B cell (primary cell): ENCODE results near the gene MTHFD1. TPM values are rescaled to one million over a fixed set of nuclear protein-coding genes. Genes with fewer than 3 reads are reported as not detected.

ENCODE experiments used
- ATAC-seq: fragments of 200-7000 bp; cut with Tn5 transposase; one replicate; pipeline ENCODE4 v1.10.0; 2021; ENCODE audit warnings: low read depth, mild to moderate bottlenecking, moderate number of reproducible peaks, moderate library complexity
- CTCF ChIA-PET: fragments of 350-600 bp; sonication (Branson Sonifier 250); formaldehyde crosslinking; loops from one replicate; lab custom pipeline; 2021; ENCODE audit warnings: antibody characterized with exemption, inconsistent platforms; lab: Charles Lee
- POLR2A ChIA-PET: fragments of 350-600 bp; sonication (Branson Sonifier 250); formaldehyde crosslinking; loops from one replicate; lab custom pipeline; 2021; ENCODE audit warnings: antibody characterized with exemption; lab: Charles Lee
- DNase-seq: peaks from one replicate; pipeline ENCODE4 v3.0.0; 2013
- H2AFZ ChIP-seq: 2 replicates; pipeline ENCODE4 v1.6.1; 2012; ENCODE audit warnings: mild to moderate bottlenecking, low read depth, low read length; ENCODE audit not compliant: insufficient read depth, poor library complexity, severe bottlenecking
- H3K27ac ChIP-seq, 2 donors: 1 replicate in 1 of 2; 2 replicates in 1 of 2; pipeline ENCODE4 v1.5.1; 2012 to 2013; ENCODE audit warnings: low read length in 2 of 2, mild to moderate bottlenecking in 2 of 2, moderate library complexity in 1 of 2
- H3K27me3 ChIP-seq, 4 experiments: fragments of 200-600 bp in 1 of 4; sonication (generic) in 1 of 4; replicated peaks in 1 of 4; 1 replicate in 2 of 4; 2 replicates in 2 of 4; pipeline versions ENCODE4 v1.6.1 to v1.7.0; 2013 to 2016; ENCODE audit warnings: low read length in 3 of 4, mild to moderate bottlenecking in 2 of 4, mixed read lengths in 1 of 4, moderate library complexity in 1 of 4; ENCODE audit not compliant: insufficient read depth in 4 of 4, control insufficient read depth in 3 of 4; ENCODE audit errors: control extremely low read depth in 1 of 4
- H3K36me3 ChIP-seq, 2 experiments: replicated peaks in 1 of 2; 1 replicate in 1 of 2; 2 replicates in 1 of 2; pipeline versions ENCODE4 v1.6.1 to v1.7.1; 2013; ENCODE audit warnings: low read length in 1 of 2; ENCODE audit not compliant: insufficient read depth in 2 of 2, control insufficient read depth in 1 of 2; ENCODE audit errors: control extremely low read depth in 1 of 2, extremely low read depth in 1 of 2
- H3K4me1 ChIP-seq, 2 donors: fragments of 200-600 bp in 1 of 2; sonication (generic) in 1 of 2; 1 replicate in 1 of 2; 2 replicates in 1 of 2; pipeline versions ENCODE4 v1.5.1 to v1.6.1; 2013 to 2017; ENCODE audit warnings: low read length in 2 of 2; ENCODE audit not compliant: control insufficient read depth in 2 of 2, insufficient read depth in 2 of 2
- H3K4me2 ChIP-seq: replicated peaks from 2 replicates; pipeline ENCODE3; 2012; ENCODE audit warnings: mild to moderate bottlenecking, low read depth, low read length; ENCODE audit not compliant: poor library complexity, severe bottlenecking
- H3K4me3 ChIP-seq, 5 experiments: fragments of 200-600 bp in 1 of 5; sonication (generic) in 1 of 5; 1 replicate in 3 of 5; 2 replicates in 2 of 5; pipeline versions ENCODE4 v1.5.1 to v1.7.0; 2011 to 2016; ENCODE audit warnings: low read length in 4 of 5, mild to moderate bottlenecking in 4 of 5, low read depth in 2 of 5, control low read depth in 1 of 5, moderate library complexity in 1 of 5; ENCODE audit not compliant: insufficient read depth in 1 of 5; ENCODE audit errors: control extremely low read depth in 1 of 5, extremely low read depth in 1 of 5
- H3K79me2 ChIP-seq: fragments of 200-600 bp; sonication (generic); one replicate; pipeline ENCODE4 v1.6.0; 2016; ENCODE audit warnings: low read length; ENCODE audit not compliant: control insufficient read depth, insufficient read depth
- H3K9ac ChIP-seq: fragments of 200-600 bp; sonication (generic); 2 replicates; pipeline ENCODE4 v1.6.1; 2017; ENCODE audit warnings: mild to moderate bottlenecking, low read length, moderate library complexity
- H3K9me3 ChIP-seq, 3 donors: one replicate each; pipeline versions ENCODE4 v1.6.1 to v1.7.1; 2013; ENCODE audit warnings: low read length in 2 of 3; ENCODE audit not compliant: control insufficient read depth in 2 of 3, insufficient read depth in 1 of 3; ENCODE audit errors: control extremely low read depth in 1 of 3
- H4K20me1 ChIP-seq: 2 replicates; pipeline ENCODE4 v1.6.0; 2012; ENCODE audit warnings: mild to moderate bottlenecking, low read length; ENCODE audit not compliant: insufficient read depth, control insufficient read depth, poor library complexity, severe bottlenecking
- H3K27ac Mint-ChIP-seq: one replicate; pipeline ENCODE4 v1.8.0; 2021; ENCODE audit warnings: mixed read lengths
- H3K27me3 Mint-ChIP-seq: one replicate; pipeline ENCODE4 v1.8.0; 2021; ENCODE audit warnings: mixed read lengths
- H3K4me1 Mint-ChIP-seq: one replicate; pipeline ENCODE4 v1.8.0; 2021; ENCODE audit warnings: mixed read lengths
- H3K4me3 Mint-ChIP-seq: one replicate; pipeline ENCODE4 v1.8.0; 2021; ENCODE audit warnings: mixed read lengths
- H3K9me3 Mint-ChIP-seq: one replicate; pipeline ENCODE4 v1.8.0; 2022; ENCODE audit warnings: mixed read lengths; ENCODE audit not compliant: insufficient read depth
- EZH2 ChIP-seq: IDR thresholded peaks from 2 replicates; pipeline ENCODE4 v1.6.1; 2012; ENCODE audit warnings: borderline replicate concordance, low read depth, mild to moderate bottlenecking, moderate library complexity, low read length; ENCODE audit not compliant: insufficient read depth, poor library complexity, severe bottlenecking
- whole genome bisulfite sequencing: methylation state at CpG from one replicate; pipeline ENCODE4 v1.1.5; 2013; ENCODE audit warnings: missing lambda C conversion rate; ENCODE audit not compliant: insufficient coverage; 5-methylcytosine and 5-hydroxymethylcytosine counted together
- intact Hi-C: fragments of 100-400 bp; cut with micrococcal nuclease; formaldehyde crosslinking; loops from one replicate; pipeline ENCODE4 v1.10.0; 2022
- polyA plus RNA-seq: library from polyadenylated mRNA; depleted of rRNA; stranded (reverse); fragments of >200 nt; gene quantifications from 2 replicates; pipeline ENCODE4 v1.2.3, GENCODE V29; 2012
- total RNA-seq, 2 donors: library from RNA; stranded (reverse); fragments of 120-200 nt in 1 of 2; gene quantifications; 1 replicate in 1 of 2; 2 replicates in 1 of 2; pipeline versions ENCODE4 v1.2.3 to v1.2.4, GENCODE V29; 2013 to 2022
- TF ChIP-seq, protein P1 (sequence below): fragments of 200-600 bp; IDR thresholded peaks from one replicate; pipeline ENCODE4 v1.8.0; 2022; ENCODE audit warnings: antibody characterized with exemption, mild to moderate bottlenecking

Gene MTHFD1
- total and polyA plus RNA-seq, 2 donors (not counting 1 experiment from before 2014, with no cell fraction given) = 32.3 to 51.3 TPM

DNA sequence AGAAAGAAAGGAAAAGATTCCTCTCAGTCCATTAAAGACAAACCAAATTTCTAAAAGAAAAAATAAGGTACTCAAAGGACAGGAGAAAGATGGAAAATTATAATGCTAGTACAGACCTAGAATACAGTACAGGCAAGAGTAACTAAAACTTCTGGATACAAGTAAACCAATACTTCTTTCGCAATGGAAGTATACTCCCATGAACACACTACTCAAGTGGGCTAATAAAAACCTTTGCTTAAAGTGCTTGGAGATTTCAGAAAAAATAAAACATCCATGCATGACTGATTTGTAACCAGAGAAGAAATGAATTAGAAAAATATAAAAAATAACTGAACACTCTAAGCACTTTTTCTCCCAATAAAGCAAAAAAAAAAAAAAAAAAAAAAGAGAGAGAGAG, 111.9 kb downstream of the MTHFD1 start:
- peak overlapping the region; percentile 75 for H3K27ac Mint-ChIP-seq
- TF ChIP-seq, protein P1, sequence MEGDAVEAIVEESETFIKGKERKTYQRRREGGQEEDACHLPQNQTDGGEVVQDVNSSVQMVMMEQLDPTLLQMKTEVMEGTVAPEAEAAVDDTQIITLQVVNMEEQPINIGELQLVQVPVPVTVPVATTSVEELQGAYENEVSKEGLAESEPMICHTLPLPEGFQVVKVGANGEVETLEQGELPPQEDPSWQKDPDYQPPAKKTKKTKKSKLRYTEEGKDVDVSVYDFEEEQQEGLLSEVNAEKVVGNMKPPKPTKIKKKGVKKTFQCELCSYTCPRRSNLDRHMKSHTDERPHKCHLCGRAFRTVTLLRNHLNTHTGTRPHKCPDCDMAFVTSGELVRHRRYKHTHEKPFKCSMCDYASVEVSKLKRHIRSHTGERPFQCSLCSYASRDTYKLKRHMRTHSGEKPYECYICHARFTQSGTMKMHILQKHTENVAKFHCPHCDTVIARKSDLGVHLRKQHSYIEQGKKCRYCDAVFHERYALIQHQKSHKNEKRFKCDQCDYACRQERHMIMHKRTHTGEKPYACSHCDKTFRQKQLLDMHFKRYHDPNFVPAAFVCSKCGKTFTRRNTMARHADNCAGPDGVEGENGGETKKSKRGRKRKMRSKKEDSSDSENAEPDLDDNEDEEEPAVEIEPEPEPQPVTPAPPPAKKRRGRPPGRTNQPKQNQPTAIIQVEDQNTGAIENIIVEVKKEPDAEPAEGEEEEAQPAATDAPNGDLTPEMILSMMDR = no peak
- no peak for TF ChIP-seq EZH2
- Histone ChIP-seq H3K9ac (no peak overlapping the region), H3K4me1 (peaks cover 33 to 34% of the 10 kb centered on the region in 2 donors), H3K36me3 (peaks cover 0 to 13% of the 10 kb centered on the region in 2 experiments), H2AFZ (no peak overlapping the region), H3K9me3 (no peaks in the 10 kb centered on the region), H4K20me1 (peaks cover 6% of the 10 kb centered on the region), H3K27ac (peak overlapping the region; percentile 5 to 99), H3K4me2 (no peak overlapping the region), H3K79me2 (peaks cover 79% of the 10 kb centered on the region), H3K27me3 (no peaks in the 10 kb centered on the region), H3K4me3 (no peak overlapping the region)
- POLR2A ChIA-PET = interaction anchor here (0.5 kb wide), 1 partner anchor 112 kb away, joined by 3 read pairs; the partner anchor contains the start of gene MTHFD1
- DNase-seq (no peak), ATAC-seq (no peak)
- no peaks in the 10 kb centered on the region for H3K27me3 Mint-ChIP-seq
- CTCF ChIA-PET = no interaction called here
- WGBS = no CpG with 5 or more reads among the region's 1 CpG
- intact Hi-C loops = loop anchor here (5.0 kb wide), 5 partner anchors 53 to 912 kb away; partner anchors contain the start of genes FUT8 and SYNE2
- H3K4me1 Mint-ChIP-seq = peaks cover 41% of the 10 kb centered on the region
- H3K9me3 Mint-ChIP-seq = no peaks in the 10 kb centered on the region
- peak overlapping the region; percentile 49 for H3K4me3 Mint-ChIP-seq

DNA sequence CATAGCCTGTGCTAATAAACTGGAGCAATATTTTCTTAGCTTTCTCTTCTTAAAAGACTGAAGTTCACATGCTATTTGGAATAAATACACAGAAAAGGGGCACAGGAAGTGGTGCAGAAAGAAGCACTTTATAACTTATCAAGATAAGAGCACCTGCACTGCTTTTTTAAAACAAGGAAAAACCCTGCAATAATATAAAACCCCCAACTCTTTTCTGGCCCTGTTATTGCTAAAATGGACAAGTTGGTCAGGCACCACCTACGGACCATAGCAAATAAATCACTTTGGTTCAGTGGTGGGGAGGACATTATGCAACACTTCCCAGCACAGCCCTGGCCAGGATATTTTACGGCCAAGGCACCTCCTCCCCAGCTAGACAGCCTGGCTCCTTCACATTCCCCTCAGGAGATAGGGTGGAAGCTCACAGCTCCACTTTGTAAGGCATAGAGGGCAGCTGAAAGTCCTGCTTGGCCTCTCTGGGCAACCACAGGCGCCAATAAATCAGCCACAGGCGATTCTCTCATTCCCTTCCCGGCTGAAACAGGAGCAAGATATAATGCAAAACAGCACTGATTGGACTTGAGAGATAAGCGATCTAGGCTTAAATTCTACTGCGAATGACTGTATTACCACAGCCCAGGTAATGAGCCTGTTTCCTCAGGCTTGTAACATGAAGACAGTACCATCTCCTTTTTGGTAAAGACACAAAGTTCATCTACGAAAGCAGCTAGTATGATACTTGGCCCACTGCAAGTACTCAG, 113.4 kb downstream of the MTHFD1 start:
- Histone ChIP-seq H3K9ac (peak overlapping the region; percentile 95), H4K20me1 (peaks cover 18% of the 10 kb centered on the region), H3K27ac (peak overlapping the region; percentile 99 to 100), H3K4me2 (peak overlapping the region; percentile 86), H3K27me3 (no peaks in the 10 kb centered on the region), H2AFZ (peak overlapping the region; percentile 25), H3K4me1 (peaks cover 44 to 45% of the 10 kb centered on the region in 2 donors), H3K79me2 (peaks cover 80% of the 10 kb centered on the region), H3K36me3 (peaks cover 0 to 6% of the 10 kb centered on the region in 2 experiments), H3K9me3 (no peaks in the 10 kb centered on the region), H3K4me3 (peak overlapping the region; percentile 12 to 98 (median 95))
- TF ChIP-seq, protein P1 = no peak
- TF ChIP-seq EZH2 = no peak
- intact Hi-C loops = loop anchor here (2.0 to 5.0 kb wide), 7 partner anchors 33 to 911 kb away; partner anchors contain the start of genes FUT8 and SYNE2
- DNase-seq (peak; percentile 21), ATAC-seq (no peak)
- Mint-ChIP-seq H3K4me1 (peaks cover 52% of the 10 kb centered on the region), H3K27ac (peak overlapping the region; percentile 100), H3K27me3 (no peaks in the 10 kb centered on the region), H3K9me3 (no peaks in the 10 kb centered on the region), H3K4me3 (peak overlapping the region; percentile 95)
- ChIA-PET POLR2A (no interaction called here), CTCF (interaction anchor here (0.9 to 3.1 kb wide), 7 partner anchors 10 to 189 kb away, joined by 3 to 42 read pairs (median 8); no protein-coding TSS in a partner anchor)
- 33% methylated on average over 6 of the region's 8 CpGs for WGBS
